Trophoblast cell (in vitro differentiated cells and primary cell): ENCODE data around the gene SCEL.
"Not testable (repeated sequence)": the region's sequence is repeated elsewhere in the genome, so short reads cannot be mapped to it uniquely, and the experiment has no call there.

Experiments used
- DNase-seq, 2 donors: peaks; one replicate each; pipeline ENCODE4 v3.0.0-alpha.2; 2016
- H2AFZ ChIP-seq: 2 replicates; pipeline ENCODE4 v1.6.1; 2013; ENCODE audit warnings: low read length, moderate library complexity, mild to moderate bottlenecking; ENCODE audit not compliant: insufficient read depth, poor library complexity
- H2AK5ac ChIP-seq: 2 replicates; pipeline ENCODE4 v1.6.1; 2013; ENCODE audit warnings: mild to moderate bottlenecking, low read length
- H2BK120ac ChIP-seq: 2 replicates; pipeline ENCODE4 v1.6.1; 2013; ENCODE audit warnings: low read length, mild to moderate bottlenecking, moderate library complexity; ENCODE audit not compliant: insufficient read depth, poor library complexity
- H2BK12ac ChIP-seq: 2 replicates; pipeline ENCODE4 v1.6.1; 2013; ENCODE audit warnings: mild to moderate bottlenecking, low read length, moderate library complexity
- H2BK5ac ChIP-seq: 2 replicates; pipeline ENCODE4 v1.6.1; 2013; ENCODE audit warnings: low read length, low read depth, moderate library complexity, mild to moderate bottlenecking; ENCODE audit not compliant: poor library complexity
- H3K14ac ChIP-seq: 2 replicates; pipeline ENCODE4 v1.6.1; 2013; ENCODE audit warnings: mild to moderate bottlenecking, low read length
- H3K18ac ChIP-seq: 2 replicates; pipeline ENCODE4 v1.6.1; 2013; ENCODE audit warnings: mild to moderate bottlenecking, low read length
- H3K23ac ChIP-seq: 2 replicates; pipeline ENCODE4 v1.6.1; 2013; ENCODE audit warnings: low read length
- H3K27ac ChIP-seq: 2 replicates; pipeline ENCODE4 v1.5.1; 2013; ENCODE audit warnings: low read depth, mild to moderate bottlenecking, inconsistent platforms, low read length, moderate library complexity
- H3K27me3 ChIP-seq: 2 replicates; pipeline ENCODE4 v1.6.1; 2013; ENCODE audit warnings: inconsistent platforms, mild to moderate bottlenecking, low read length, moderate library complexity; ENCODE audit not compliant: insufficient read depth
- H3K36me3 ChIP-seq, 2 experiments: 1 replicate in 1 of 2; 2 replicates in 1 of 2; pipeline ENCODE4 v1.6.1; 2013; ENCODE audit warnings: low read length in 2 of 2, mild to moderate bottlenecking in 2 of 2, moderate library complexity in 1 of 2; ENCODE audit not compliant: insufficient read depth in 2 of 2, control insufficient read depth in 1 of 2
- H3K4ac ChIP-seq: 2 replicates; pipeline ENCODE4 v1.6.1; 2013; ENCODE audit warnings: low read depth, mild to moderate bottlenecking, low read length, moderate library complexity
- H3K4me1 ChIP-seq, 2 experiments: 1 replicate in 1 of 2; 2 replicates in 1 of 2; pipeline ENCODE4 v1.6.1; 2013; ENCODE audit warnings: low read length in 2 of 2, mild to moderate bottlenecking in 2 of 2, moderate library complexity in 1 of 2; ENCODE audit not compliant: insufficient read depth in 2 of 2, control insufficient read depth in 1 of 2
- H3K4me2 ChIP-seq: 2 replicates; pipeline ENCODE4 v1.6.1; 2013; ENCODE audit warnings: inconsistent platforms, mild to moderate bottlenecking, low read length, moderate library complexity
- H3K4me3 ChIP-seq: 2 replicates; pipeline ENCODE4 v1.5.1; 2013; ENCODE audit warnings: mild to moderate bottlenecking, low read depth, low read length, inconsistent platforms
- H3K79me1 ChIP-seq: one replicate; pipeline ENCODE4 v1.6.1; 2013; ENCODE audit warnings: low read length
- H3K79me2 ChIP-seq: 2 replicates; pipeline ENCODE4 v1.6.1; 2013; ENCODE audit warnings: low read length, mild to moderate bottlenecking; ENCODE audit not compliant: control insufficient read depth, insufficient read depth, poor library complexity
- H3K9ac ChIP-seq: 2 replicates; pipeline ENCODE4 v1.6.1; 2013; ENCODE audit warnings: mild to moderate bottlenecking, low read length
- H3K9me3 ChIP-seq: 2 replicates; pipeline ENCODE4 v1.6.1; 2013; ENCODE audit warnings: low read depth, mild to moderate bottlenecking, control low read depth, inconsistent platforms, low read length; ENCODE audit not compliant: insufficient read depth
- H4K12ac ChIP-seq: 2 replicates; pipeline ENCODE4 v1.6.1; 2013; ENCODE audit warnings: low read depth, mild to moderate bottlenecking, low read length, moderate library complexity
- H4K8ac ChIP-seq: 2 replicates; pipeline ENCODE4 v1.6.1; 2013; ENCODE audit warnings: low read depth, mild to moderate bottlenecking, low read length, moderate library complexity
- H4K91ac ChIP-seq: one replicate; pipeline ENCODE4 v1.6.1; 2013; ENCODE audit warnings: low read depth, mild to moderate bottlenecking, low read length, moderate library complexity
- WGBS: extraction: QIAGEN DNeasy Blood & Tissue Kit; methylation state at CpG from one replicate; pipeline ENCODE4 v1.1.7; 2013; ENCODE audit warnings: missing lambda C conversion rate; ENCODE audit not compliant: insufficient read length, insufficient coverage; ENCODE audit errors: extremely low coverage; 5-methylcytosine and 5-hydroxymethylcytosine counted together

SCEL gene

GRCh38 chr13:77516342-77516789 is 19.1 kb upstream of the SCEL start:
- H3K4ac ChIP-seq = no peak overlapping the region
- no CpG with 5 or more reads among the region's 4 CpGs for WGBS

GRCh38 chr13:77518266-77518665 is 17.2 kb upstream of the SCEL start:
- H3K9ac ChIP-seq = no peak overlapping the region
- H3K79me2 ChIP-seq = no peaks in the 10 kb centered on the region
- no peaks in the 10 kb centered on the region for H3K79me1 ChIP-seq
- H3K14ac ChIP-seq = no peak overlapping the region
- H3K27me3 ChIP-seq = no peaks in the 10 kb centered on the region
- no peak overlapping the region for H2BK120ac ChIP-seq
- H4K8ac ChIP-seq = no peak overlapping the region
- H3K23ac ChIP-seq = no peak overlapping the region
- no peak overlapping the region for H3K27ac ChIP-seq
- no peak overlapping the region for H3K18ac ChIP-seq
- no peak overlapping the region for H3K4me2 ChIP-seq
- H3K36me3 ChIP-seq = no peaks in the 10 kb centered on the region
- peaks cover 0 to 3% of the 10 kb centered on the region in 2 experiments for H3K4me1 ChIP-seq
- no peak overlapping the region for H2AK5ac ChIP-seq
- no peaks in the 10 kb centered on the region for H3K9me3 ChIP-seq
- no peak overlapping the region for H3K4ac ChIP-seq
- H4K12ac ChIP-seq = no peak overlapping the region
- no peak overlapping the region for H3K4me3 ChIP-seq
- DNase-seq = no peak
- no peak overlapping the region for H4K91ac ChIP-seq
- H2AFZ ChIP-seq = no peak overlapping the region
- no peak overlapping the region for H2BK5ac ChIP-seq
- H2BK12ac ChIP-seq = no peak overlapping the region

More at GRCh38 chr13:77516342-77516789, 19.1 kb upstream of the SCEL start:
- no peaks in the 10 kb centered on the region for H3K4me1 ChIP-seq
- H3K27me3 ChIP-seq = no peaks in the 10 kb centered on the region
- H3K9me3 ChIP-seq = no peaks in the 10 kb centered on the region
- H4K8ac ChIP-seq = no peak overlapping the region
- no peak overlapping the region for H2BK5ac ChIP-seq
- H3K9ac ChIP-seq = no peak overlapping the region
- H3K27ac ChIP-seq = no peak overlapping the region
- no peak overlapping the region for H2AFZ ChIP-seq
- no peak overlapping the region for H3K18ac ChIP-seq
- H3K23ac ChIP-seq = no peak overlapping the region
- H2BK12ac ChIP-seq = no peak overlapping the region
- no peak overlapping the region for H3K4me2 ChIP-seq
- no peaks in the 10 kb centered on the region for H3K36me3 ChIP-seq
- H3K14ac ChIP-seq = no peak overlapping the region
- H4K91ac ChIP-seq = no peak overlapping the region
- no peak overlapping the region for H4K12ac ChIP-seq
- no peak for DNase-seq
- H2AK5ac ChIP-seq = no peak overlapping the region
- H3K79me1 ChIP-seq = no peaks in the 10 kb centered on the region
- no peak overlapping the region for H3K4me3 ChIP-seq
- H2BK120ac ChIP-seq = no peak overlapping the region
- no peaks in the 10 kb centered on the region for H3K79me2 ChIP-seq

GRCh38 chr13:77519396-77519795 is 16.1 kb upstream of the SCEL start:
- H2BK120ac ChIP-seq, H3K36me3 ChIP-seq, H4K91ac ChIP-seq, H3K79me2 ChIP-seq, H3K18ac ChIP-seq, H4K8ac ChIP-seq, H3K9me3 ChIP-seq, H3K4me3 ChIP-seq, H3K27me3 ChIP-seq, H3K4me1 ChIP-seq, DNase-seq, H2BK5ac ChIP-seq, H2AK5ac ChIP-seq, H2BK12ac ChIP-seq, H3K27ac ChIP-seq, H3K9ac ChIP-seq, H4K12ac ChIP-seq, H3K4me2 ChIP-seq, H3K23ac ChIP-seq, H2AFZ ChIP-seq, H3K4ac ChIP-seq, H3K14ac ChIP-seq, H3K79me1 ChIP-seq: not testable (repeated sequence)
- WGBS = no CpG with 5 or more reads among the region's 1 CpG

GRCh38 chr13:77519808-77520207 is 15.7 kb upstream of the SCEL start:
- Histone ChIP-seq H4K12ac (no peak overlapping the region), H2AK5ac (no peak overlapping the region), H3K79me1 (no peaks in the 10 kb centered on the region), H4K91ac (no peak overlapping the region), H2BK5ac (no peak overlapping the region), H3K4ac (no peak overlapping the region), H3K36me3 (no peaks in the 10 kb centered on the region), H2BK12ac (no peak overlapping the region), H3K4me3 (no peak overlapping the region), H2AFZ (no peak overlapping the region), H3K27ac (no peak overlapping the region), H3K79me2 (no peaks in the 10 kb centered on the region), H3K9me3 (no peaks in the 10 kb centered on the region), H3K4me2 (no peak overlapping the region), H3K14ac (no peak overlapping the region), H4K8ac (no peak overlapping the region), H3K23ac (no peak overlapping the region), H3K4me1 (peaks cover 0 to 3% of the 10 kb centered on the region in 2 experiments), H3K18ac (no peak overlapping the region), H2BK120ac (no peak overlapping the region), H3K9ac (no peak overlapping the region), H3K27me3 (no peaks in the 10 kb centered on the region)
- DNase-seq = no peak
- no CpG with 5 or more reads among the region's 4 CpGs for WGBS
